Activated naive CD8-positive, alpha-beta T cell treated with anti-CD3 and anti-CD28 coated beads, Interleukin-2, amount 50 U/mL, for 24 hours (primary cell): ENCODE data around the gene KCNC1.

ENCODE experiments used
- ATAC-seq: fragments of 150-1000 bp; cut with Tn5 transposase; one replicate; pipeline ENCODE4 v1.10.0; 2021
- DNase-seq: peaks from one replicate; pipeline ENCODE4 v3.0.0; 2021
- H3K27ac Mint-ChIP-seq: one replicate; pipeline ENCODE4 v1.8.0; 2021; ENCODE audit warnings: mild to moderate bottlenecking, mixed read lengths
- H3K27me3 Mint-ChIP-seq: one replicate; pipeline ENCODE4 v1.8.0; 2021; ENCODE audit warnings: mixed read lengths
- H3K36me3 Mint-ChIP-seq: one replicate; pipeline ENCODE4 v1.8.0; 2021; ENCODE audit warnings: low read depth, mixed read lengths
- H3K4me1 Mint-ChIP-seq: one replicate; pipeline ENCODE4 v1.8.0; 2021; ENCODE audit warnings: mixed read lengths
- H3K4me3 Mint-ChIP-seq: one replicate; pipeline ENCODE4 v1.8.0; 2021; ENCODE audit warnings: mild to moderate bottlenecking, moderate library complexity, mixed read lengths
- H3K9me3 Mint-ChIP-seq: one replicate; pipeline ENCODE4 v1.8.0; 2021; ENCODE audit warnings: mixed read lengths

The KCNC1 gene

DNA sequence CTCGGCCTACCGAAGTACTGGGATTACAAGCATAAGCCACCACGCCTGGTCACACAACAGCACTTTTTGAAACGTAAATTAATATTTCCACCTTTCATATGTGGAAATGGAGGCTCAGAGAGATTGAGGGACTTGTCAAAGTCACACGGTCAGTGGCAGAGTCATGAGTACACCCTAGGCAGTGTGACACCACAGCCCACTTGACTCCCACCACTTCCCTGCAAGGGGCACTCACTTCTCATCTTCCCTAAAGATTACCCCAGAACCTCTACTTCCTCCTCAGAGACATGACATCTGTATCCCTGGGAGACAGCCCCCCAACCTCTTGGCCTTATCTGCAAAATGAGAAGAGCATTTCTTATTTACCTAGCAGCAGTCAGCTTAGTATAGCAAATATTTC, 31.7 kb upstream of the KCNC1 start:
- no peak for ATAC-seq

DNA sequence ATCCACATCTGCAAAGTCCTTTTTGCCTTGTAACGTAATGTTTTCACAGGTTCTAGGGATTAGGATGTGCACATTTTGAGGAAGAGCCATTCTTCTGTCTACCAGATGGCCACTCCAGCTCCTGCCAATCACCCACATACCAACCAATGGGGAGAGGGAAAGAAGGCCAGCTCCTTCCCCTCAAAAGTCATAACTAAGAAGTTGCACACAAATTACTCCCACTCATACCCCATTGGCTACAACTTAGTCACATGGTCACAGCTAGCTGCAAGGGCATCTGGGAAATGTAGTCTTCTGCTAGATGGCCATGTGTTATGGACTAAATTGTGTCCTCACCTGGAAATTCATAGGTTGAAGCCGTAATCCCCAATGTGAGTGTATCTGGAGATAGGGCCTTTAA, 30.6 kb upstream of the KCNC1 start:
- H3K27me3 Mint-ChIP-seq = peaks cover 4% of the 10 kb centered on the region
- no peak for ATAC-seq
- no peaks in the 10 kb centered on the region for H3K36me3 Mint-ChIP-seq
- H3K27ac Mint-ChIP-seq = no peak overlapping the region
- H3K4me1 Mint-ChIP-seq = no peaks in the 10 kb centered on the region
- peaks cover 3% of the 10 kb centered on the region for H3K9me3 Mint-ChIP-seq
- no peak for DNase-seq
- no peak overlapping the region for H3K4me3 Mint-ChIP-seq

More for the DNA sequence above, 31.7 kb upstream of the KCNC1 start:
- H3K4me3 Mint-ChIP-seq = no peak overlapping the region
- no peak for DNase-seq
- no peak overlapping the region for H3K27ac Mint-ChIP-seq
- peaks cover 3% of the 10 kb centered on the region for H3K9me3 Mint-ChIP-seq
- no peaks in the 10 kb centered on the region for H3K36me3 Mint-ChIP-seq
- H3K27me3 Mint-ChIP-seq = peaks cover 7% of the 10 kb centered on the region
- H3K4me1 Mint-ChIP-seq = no peaks in the 10 kb centered on the region

DNA sequence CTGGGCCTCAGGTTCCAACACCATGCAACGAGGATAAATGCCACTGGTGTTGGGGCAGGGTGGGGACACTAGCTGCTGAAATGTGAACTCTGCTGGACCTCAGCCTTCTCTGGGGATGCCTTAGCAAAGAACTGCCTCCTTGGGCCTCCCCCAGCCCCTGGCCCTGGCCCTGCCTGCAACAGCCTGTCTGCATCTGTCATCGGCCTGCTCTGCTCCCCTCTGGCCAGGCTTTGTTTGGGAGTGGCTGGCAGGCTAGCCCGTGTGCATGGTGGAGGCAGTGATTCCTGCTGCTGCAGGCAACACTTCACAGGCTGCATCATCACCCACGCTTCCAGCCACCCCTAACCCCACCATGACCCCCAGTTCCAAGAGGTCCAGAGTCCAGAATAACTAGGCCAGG, 26.8 kb upstream of the KCNC1 start:
- Mint-ChIP-seq H3K9me3 (peaks cover 3% of the 10 kb centered on the region), H3K4me1 (no peaks in the 10 kb centered on the region), H3K4me3 (no peak overlapping the region)

GRCh38 chr11:17711836-17712235, 22.7 kb upstream of the KCNC1 start:
- ATAC-seq (no peak), DNase-seq (no peak)
- Mint-ChIP-seq H3K36me3 (no peaks in the 10 kb centered on the region), H3K27me3 (peaks cover 11% of the 10 kb centered on the region), H3K9me3 (no peaks in the 10 kb centered on the region), H3K4me3 (no peak overlapping the region), H3K4me1 (no peaks in the 10 kb centered on the region), H3K27ac (no peak overlapping the region)

More for the DNA sequence above, 26.8 kb upstream of the KCNC1 start:
- Mint-ChIP-seq H3K27ac (no peak overlapping the region), H3K36me3 (no peaks in the 10 kb centered on the region), H3K27me3 (peaks cover 8% of the 10 kb centered on the region)
- no peak for DNase-seq
- ATAC-seq = no peak

DNA sequence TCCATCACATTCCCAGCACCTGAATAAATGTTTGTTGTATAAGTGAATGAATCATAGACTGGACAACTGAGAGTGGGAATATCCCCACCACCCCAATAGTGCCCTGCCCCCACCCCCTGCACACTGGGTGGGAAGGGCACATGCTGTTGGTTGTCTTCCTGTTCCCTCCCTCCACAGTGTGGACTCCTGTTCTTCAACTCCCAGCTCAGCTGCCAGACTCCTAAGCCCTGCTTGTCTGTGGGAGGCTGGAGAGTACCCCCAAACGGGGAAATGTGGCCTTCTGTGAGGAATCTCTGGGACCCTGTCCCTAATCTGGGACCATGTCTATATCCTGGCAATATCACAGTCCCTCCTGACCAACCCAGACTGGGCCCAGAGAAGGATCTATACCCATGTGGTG, 20.7 kb upstream of the KCNC1 start:
- ATAC-seq = no peak
- Mint-ChIP-seq H3K9me3 (no peaks in the 10 kb centered on the region), H3K36me3 (no peaks in the 10 kb centered on the region), H3K27me3 (peaks cover 17% of the 10 kb centered on the region), H3K4me3 (no peak overlapping the region), H3K27ac (no peak overlapping the region), H3K4me1 (no peaks in the 10 kb centered on the region)
- no peak for DNase-seq

DNA sequence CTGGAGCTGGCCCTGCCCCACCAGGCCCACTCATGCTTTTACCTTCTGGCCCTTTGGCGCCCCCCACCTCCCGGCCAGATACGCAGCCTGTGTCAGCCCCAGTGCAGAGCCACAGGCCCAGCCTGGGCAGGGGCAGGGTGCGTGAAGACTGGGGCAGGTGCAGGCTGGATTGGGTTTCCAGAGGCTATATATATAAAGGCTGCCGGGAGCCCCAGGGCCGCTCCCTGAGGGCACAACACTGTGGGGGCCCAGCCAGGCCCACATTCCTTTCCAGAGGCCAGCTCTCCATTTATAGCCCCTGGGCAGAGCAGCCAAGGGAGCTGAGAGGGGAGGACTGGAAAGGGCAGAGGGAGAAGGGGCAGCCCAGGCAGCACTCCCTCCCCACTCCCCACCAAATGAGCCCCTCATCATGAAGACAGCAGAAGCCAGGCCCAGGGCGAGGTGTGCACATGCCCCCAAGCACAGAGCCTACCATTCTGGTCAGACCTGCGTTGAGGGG, 20.2 kb upstream of the KCNC1 start:
- H3K27ac Mint-ChIP-seq = no peak overlapping the region
- peaks cover 18% of the 10 kb centered on the region for H3K27me3 Mint-ChIP-seq
- ATAC-seq = no peak
- H3K4me1 Mint-ChIP-seq = no peaks in the 10 kb centered on the region
- no peaks in the 10 kb centered on the region for H3K36me3 Mint-ChIP-seq
- H3K9me3 Mint-ChIP-seq = no peaks in the 10 kb centered on the region
- no peak overlapping the region for H3K4me3 Mint-ChIP-seq
- no peak for DNase-seq

DNA sequence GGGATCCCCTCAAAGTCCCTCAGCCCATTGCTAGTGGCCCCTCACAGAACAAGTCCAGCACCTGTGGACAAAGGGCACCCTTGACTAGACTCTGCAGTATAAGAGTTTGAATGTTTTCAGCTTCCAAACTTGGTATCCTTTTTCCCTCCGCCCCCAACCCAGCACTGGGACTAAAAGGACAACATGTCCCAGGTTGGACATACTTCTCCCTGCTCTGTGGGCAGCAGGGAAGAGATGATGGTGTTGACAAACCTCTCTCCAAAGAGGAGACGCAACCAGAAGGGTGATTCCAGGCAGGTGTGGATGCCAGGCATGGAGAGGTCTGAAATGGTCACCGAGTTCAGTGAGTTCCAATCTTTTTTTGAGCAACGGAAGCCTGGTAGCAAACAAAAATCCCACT, 19.7 kb upstream of the KCNC1 start:
- no peaks in the 10 kb centered on the region for H3K4me1 Mint-ChIP-seq
- no peak overlapping the region for H3K4me3 Mint-ChIP-seq
- H3K36me3 Mint-ChIP-seq = no peaks in the 10 kb centered on the region
- no peak for DNase-seq
- peaks cover 17% of the 10 kb centered on the region for H3K27me3 Mint-ChIP-seq
- no peaks in the 10 kb centered on the region for H3K9me3 Mint-ChIP-seq
- ATAC-seq = no peak
- H3K27ac Mint-ChIP-seq = no peak overlapping the region

DNA sequence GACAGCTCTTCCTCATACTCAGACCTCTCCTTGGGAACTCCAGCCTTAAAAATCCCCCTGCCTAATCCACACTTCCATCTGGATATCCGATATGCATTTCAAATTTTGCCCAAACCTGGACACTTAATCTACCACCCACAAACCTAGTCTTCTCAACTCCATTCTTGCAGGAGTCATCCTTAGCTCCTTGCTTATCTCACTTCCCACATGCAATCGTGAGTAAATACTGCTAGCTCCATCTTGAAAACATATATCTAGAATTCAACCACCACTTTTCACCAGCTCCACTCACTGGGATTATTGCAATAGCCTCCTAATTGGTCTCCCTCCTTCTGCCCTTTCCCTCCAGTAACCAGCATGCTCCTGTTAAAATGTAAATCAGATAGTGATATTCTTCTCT, 17.8 kb upstream of the KCNC1 start:
- DNase-seq = no peak
- no peak for ATAC-seq
- H3K36me3 Mint-ChIP-seq = no peaks in the 10 kb centered on the region
- no peak overlapping the region for H3K27ac Mint-ChIP-seq
- no peaks in the 10 kb centered on the region for H3K9me3 Mint-ChIP-seq
- no peak overlapping the region for H3K4me3 Mint-ChIP-seq
- peaks cover 28% of the 10 kb centered on the region for H3K27me3 Mint-ChIP-seq
- H3K4me1 Mint-ChIP-seq = no peaks in the 10 kb centered on the region

DNA sequence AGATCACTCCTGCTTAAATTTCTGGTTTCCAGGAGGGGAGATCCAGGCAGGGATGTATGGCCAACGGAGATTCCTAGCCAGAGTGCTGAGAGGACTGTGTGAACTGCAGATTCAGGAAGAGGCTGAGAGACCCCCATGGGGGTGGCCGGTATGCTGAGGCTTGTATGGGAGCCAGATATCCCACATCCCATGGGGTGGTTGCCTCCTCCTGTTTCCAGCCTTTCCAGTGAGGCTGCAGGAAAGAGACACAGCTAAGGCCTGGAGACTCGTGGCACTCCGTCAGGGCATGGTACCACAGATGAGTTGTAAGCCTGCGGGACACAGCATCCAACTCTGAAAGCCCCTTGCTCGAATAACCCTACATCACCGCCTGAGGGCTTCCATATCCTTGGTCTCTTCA, 16.6 kb upstream of the KCNC1 start:
- Mint-ChIP-seq H3K9me3 (no peaks in the 10 kb centered on the region), H3K27ac (no peak overlapping the region), H3K4me1 (no peaks in the 10 kb centered on the region), H3K27me3 (peaks cover 40% of the 10 kb centered on the region), H3K4me3 (no peak overlapping the region), H3K36me3 (no peaks in the 10 kb centered on the region)
- ATAC-seq = no peak
- no peak for DNase-seq

DNA sequence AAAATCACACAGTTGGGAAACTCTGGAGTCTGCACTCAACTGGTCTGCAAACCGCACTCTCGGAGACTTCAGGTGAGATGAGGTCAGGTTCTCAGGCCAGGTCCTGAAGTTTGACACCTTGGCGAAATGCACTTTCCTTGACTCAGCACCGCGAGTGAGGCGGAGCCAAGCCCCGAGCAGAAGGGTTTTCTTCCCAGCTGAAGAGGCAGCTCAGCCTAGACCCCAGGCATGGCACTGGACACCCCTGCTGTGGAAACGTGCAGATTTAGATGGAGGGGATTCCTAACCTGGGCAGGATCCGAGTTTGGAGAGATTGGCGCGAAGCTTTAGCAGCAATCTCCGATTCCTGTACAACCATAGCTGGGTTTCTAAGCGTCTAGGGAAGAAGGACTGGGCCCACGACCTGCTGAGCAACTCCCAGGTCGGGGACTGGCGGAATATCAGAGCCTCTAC, 16.0 kb upstream of the KCNC1 start:
- Mint-ChIP-seq H3K27ac (no peak overlapping the region), H3K27me3 (peaks cover 43% of the 10 kb centered on the region), H3K36me3 (no peaks in the 10 kb centered on the region), H3K4me3 (no peak overlapping the region), H3K9me3 (no peaks in the 10 kb centered on the region), H3K4me1 (no peaks in the 10 kb centered on the region)
- no peak for DNase-seq
- ATAC-seq = no peak

DNA sequence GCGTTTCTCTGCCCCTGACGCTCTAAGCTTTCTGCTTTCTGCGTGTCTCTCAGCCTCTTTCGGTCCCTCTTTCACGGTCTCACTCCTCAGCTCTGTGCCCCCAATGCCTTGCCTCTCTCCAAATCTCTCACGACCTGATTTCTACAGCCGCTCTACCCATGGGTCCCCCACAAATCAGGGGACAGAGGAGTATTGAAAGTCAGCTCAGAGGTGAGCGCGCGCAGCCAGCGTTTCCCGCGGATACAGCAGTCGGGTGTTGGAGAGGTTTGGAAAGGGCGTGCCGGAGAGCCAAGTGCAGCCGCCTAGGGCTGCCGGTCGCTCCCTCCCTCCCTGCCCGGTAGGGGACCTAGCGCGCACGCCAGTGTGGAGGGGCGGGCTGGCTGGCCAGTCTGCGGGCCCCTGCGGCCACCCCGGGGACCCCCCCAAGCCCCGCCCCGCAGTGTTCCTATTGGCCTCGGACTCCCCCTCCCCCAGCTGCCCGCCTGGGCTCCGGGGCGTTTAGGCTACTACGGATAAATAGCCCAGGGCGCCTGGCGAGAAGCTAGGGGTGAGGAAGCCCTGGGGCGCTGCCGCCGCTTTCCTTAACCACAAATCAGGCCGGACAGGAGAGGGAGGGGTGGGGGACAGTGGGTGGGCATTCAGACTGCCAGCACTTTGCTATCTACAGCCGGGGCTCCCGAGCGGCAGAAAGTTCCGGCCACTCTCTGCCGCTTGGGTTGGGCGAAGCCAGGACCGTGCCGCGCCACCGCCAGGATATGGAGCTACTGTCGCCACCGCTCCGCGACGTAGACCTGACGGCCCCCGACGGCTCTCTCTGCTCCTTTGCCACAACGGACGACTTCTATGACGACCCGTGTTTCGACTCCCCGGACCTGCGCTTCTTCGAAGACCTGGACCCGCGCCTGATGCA, 15.3 kb upstream of the KCNC1 start, which contains the start of gene MYOD1:
TSS of gene MYOD1 (plus strand) at position 544 of the 910 bp plus-strand sequence. CDS start at position 756, 212 bp downstream.
- H3K36me3 Mint-ChIP-seq = no peaks in the 10 kb centered on the region
- ATAC-seq (no peak), DNase-seq (no peak)
- no peaks in the 10 kb centered on the region for H3K9me3 Mint-ChIP-seq
- no peak within 1 kb of the TSS for H3K27ac Mint-ChIP-seq
- H3K27me3 Mint-ChIP-seq = peaks cover 42% of the 10 kb centered on the region
- H3K4me3 Mint-ChIP-seq = no peak within 1 kb of the TSS
- H3K4me1 Mint-ChIP-seq = no peaks in the 10 kb centered on the region

GRCh38 chr11:17719938-17720795, 14.4 kb upstream of the KCNC1 start:
- Mint-ChIP-seq H3K27me3 (peaks cover 42% of the 10 kb centered on the region), H3K4me3 (no peak overlapping the region), H3K9me3 (no peaks in the 10 kb centered on the region), H3K4me1 (no peaks in the 10 kb centered on the region), H3K27ac (no peak overlapping the region), H3K36me3 (no peaks in the 10 kb centered on the region)
- DNase-seq (no peak), ATAC-seq (no peak)

DNA sequence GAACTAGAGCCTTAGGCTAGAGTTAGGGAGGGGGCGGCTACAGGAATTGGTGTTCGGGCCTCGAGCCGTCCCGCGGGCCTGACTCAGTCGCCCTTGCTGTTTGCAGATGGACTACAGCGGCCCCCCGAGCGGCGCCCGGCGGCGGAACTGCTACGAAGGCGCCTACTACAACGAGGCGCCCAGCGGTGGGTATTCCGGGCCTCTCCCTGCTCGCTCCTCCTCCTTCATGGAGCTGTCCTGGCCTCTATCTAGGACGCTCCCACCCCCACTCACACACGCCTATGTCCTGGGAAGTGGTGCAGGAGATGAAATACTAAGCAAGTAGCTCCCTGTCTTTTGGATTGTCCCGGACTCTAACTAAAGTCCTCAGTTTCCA, 13.8 kb upstream of the KCNC1 start:
- DNase-seq (no peak), ATAC-seq (no peak)
- peaks cover 42% of the 10 kb centered on the region for H3K27me3 Mint-ChIP-seq
- H3K4me3 Mint-ChIP-seq = no peak overlapping the region
- H3K27ac Mint-ChIP-seq = no peak overlapping the region
- no peaks in the 10 kb centered on the region for H3K36me3 Mint-ChIP-seq
- no peaks in the 10 kb centered on the region for H3K9me3 Mint-ChIP-seq
- no peaks in the 10 kb centered on the region for H3K4me1 Mint-ChIP-seq

DNA sequence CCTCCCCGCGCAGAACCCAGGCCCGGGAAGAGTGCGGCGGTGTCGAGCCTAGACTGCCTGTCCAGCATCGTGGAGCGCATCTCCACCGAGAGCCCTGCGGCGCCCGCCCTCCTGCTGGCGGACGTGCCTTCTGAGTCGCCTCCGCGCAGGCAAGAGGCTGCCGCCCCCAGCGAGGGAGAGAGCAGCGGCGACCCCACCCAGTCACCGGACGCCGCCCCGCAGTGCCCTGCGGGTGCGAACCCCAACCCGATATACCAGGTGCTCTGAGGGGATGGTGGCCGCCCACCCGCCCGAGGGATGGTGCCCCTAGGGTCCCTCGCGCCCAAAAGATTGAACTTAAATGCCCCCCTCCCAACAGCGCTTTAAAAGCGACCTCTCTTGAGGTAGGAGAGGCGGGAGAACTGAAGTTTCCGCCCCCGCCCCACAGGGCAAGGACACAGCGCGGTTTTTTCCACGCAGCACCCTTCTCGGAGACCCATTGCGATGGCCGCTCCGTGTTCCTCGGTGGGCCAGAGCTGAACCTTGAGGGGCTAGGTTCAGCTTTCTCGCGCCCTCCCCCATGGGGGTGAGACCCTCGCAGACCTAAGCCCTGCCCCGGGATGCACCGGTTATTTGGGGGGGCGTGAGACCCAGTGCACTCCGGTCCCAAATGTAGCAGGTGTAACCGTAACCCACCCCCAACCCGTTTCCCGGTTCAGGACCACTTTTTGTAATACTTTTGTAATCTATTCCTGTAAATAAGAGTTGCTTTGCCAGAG, 13.2 kb upstream of the KCNC1 start:
- no peak for DNase-seq
- no peak for ATAC-seq
- no peak overlapping the region for H3K4me3 Mint-ChIP-seq
- H3K9me3 Mint-ChIP-seq = no peaks in the 10 kb centered on the region
- no peaks in the 10 kb centered on the region for H3K36me3 Mint-ChIP-seq
- H3K27me3 Mint-ChIP-seq = peaks cover 43% of the 10 kb centered on the region
- no peak overlapping the region for H3K27ac Mint-ChIP-seq
- H3K4me1 Mint-ChIP-seq = no peaks in the 10 kb centered on the region
